Lower lobe of right lung (tissue), 2 donors: ENCODE results near the gene ULK4. TPM values are rescaled to one million over a fixed set of nuclear protein-coding genes. Genes with fewer than 3 reads are reported as not detected.
"Not testable (repeated sequence)": the region's sequence is repeated elsewhere in the genome, so short reads cannot be mapped to it uniquely, and the experiment has no call there.

ENCODE experiments used
- ATAC-seq, 2 donors: fragments of 200-7000 bp; cut with Tn5 transposase; one replicate each; pipeline ENCODE4 v1.9.1; 2020 to 2022; ENCODE audit warnings: mild to moderate bottlenecking in 2 of 2, moderate library complexity in 2 of 2
- DNase-seq: peaks from one replicate; pipeline ENCODE4 v3.0.0-alpha.2; 2020
- H3K27ac ChIP-seq: fragments of 200-600 bp; one replicate; pipeline ENCODE4 v1.8.0; 2022
- H3K27me3 ChIP-seq: fragments of 200-600 bp; one replicate; pipeline ENCODE4 v1.8.0; 2022; ENCODE audit warnings: low read depth
- H3K36me3 ChIP-seq: fragments of 200-600 bp; one replicate; pipeline ENCODE4 v1.8.0; 2022; ENCODE audit warnings: mild to moderate bottlenecking
- H3K4me1 ChIP-seq: fragments of 200-600 bp; one replicate; pipeline ENCODE4 v1.8.0; 2022
- H3K4me3 ChIP-seq: fragments of 200-600 bp; one replicate; pipeline ENCODE4 v1.8.0; 2022; ENCODE audit warnings: mild to moderate bottlenecking
- H3K9me3 ChIP-seq: fragments of 200-600 bp; one replicate; pipeline ENCODE4 v1.8.0; 2022
- CTCF ChIP-seq: fragments of 200-600 bp; IDR thresholded peaks from one replicate; pipeline ENCODE4 v1.8.0; 2022; ENCODE audit warnings: antibody characterized with exemption, mild to moderate bottlenecking
- intact Hi-C: fragments of 100-400 bp; cut with DNase I; formaldehyde crosslinking; loops from one replicate; pipeline ENCODE4 v1.11.0; 2022
- total RNA-seq: library from RNA; stranded (reverse); fragmentation: NEBNext Ultra II Directional; extraction: Animal tissue kit (Norgen Biotek cat#: 25700); gene quantifications from one replicate; pipeline ENCODE4 v1.2.1, GENCODE V29; 2021
- donor health status: DM: no; HTN: yes; CAD: no; lungs with severe emphysema.

The ULK4 gene
- total RNA-seq, 1 donor from 2014 or later: 11.4 TPM

GRCh38 chr3:41697702-41698101 lies 264.2 kb downstream of the ULK4 start:
- intact Hi-C loops: no loop called here
- H3K27me3 ChIP-seq: no peaks in the 10 kb centered on the region
- no peak overlapping the region for H3K27ac ChIP-seq
- no peak overlapping the region for H3K4me3 ChIP-seq
- DNase-seq (no peak), ATAC-seq (no peak)
- no peaks in the 10 kb centered on the region for H3K4me1 ChIP-seq
- H3K9me3 ChIP-seq: no peaks in the 10 kb centered on the region
- no peak for TF ChIP-seq CTCF
- H3K36me3 ChIP-seq: no peaks in the 10 kb centered on the region

GRCh38 chr3:41695806-41696205 lies 266.1 kb downstream of the ULK4 start:
- H3K4me3 ChIP-seq, DNase-seq, intact Hi-C loops, H3K9me3 ChIP-seq, H3K27ac ChIP-seq, H3K36me3 ChIP-seq, H3K27me3 ChIP-seq, ATAC-seq, H3K4me1 ChIP-seq: not testable (repeated sequence)

GRCh38 chr3:41693799-41694198 lies 268.1 kb downstream of the ULK4 start:
- Histone ChIP-seq H3K9me3 (no peaks in the 10 kb centered on the region), H3K27ac (no peak overlapping the region), H3K36me3 (no peaks in the 10 kb centered on the region), H3K4me1 (no peaks in the 10 kb centered on the region), H3K27me3 (no peaks in the 10 kb centered on the region), H3K4me3 (no peak overlapping the region)
- intact Hi-C loops: no loop called here
- DNase-seq (no peak), ATAC-seq (peak; percentile 65 to 80)
- TF ChIP-seq CTCF: no peak

GRCh38 chr3:41690766-41691563 lies 270.9 kb downstream of the ULK4 start:
- no peak for ATAC-seq
- no peak for TF ChIP-seq CTCF
- Histone ChIP-seq H3K4me1 (peaks cover 4% of the 10 kb centered on the region), H3K9me3 (no peaks in the 10 kb centered on the region), H3K36me3 (no peaks in the 10 kb centered on the region), H3K27me3 (no peaks in the 10 kb centered on the region), H3K27ac (no peak overlapping the region), H3K4me3 (no peak overlapping the region)
- no peak for DNase-seq
- intact Hi-C loops: no loop called here

GRCh38 chr3:41688595-41689380 lies 273.1 kb downstream of the ULK4 start:
- no peak for DNase-seq

More at GRCh38 chr3:41688595-41689380, 273.1 kb downstream of the ULK4 start:
- H3K4me3 ChIP-seq: no peak overlapping the region
- no peaks in the 10 kb centered on the region for H3K9me3 ChIP-seq
- no peak for TF ChIP-seq CTCF
- intact Hi-C loops: no loop called here
- peaks cover 4% of the 10 kb centered on the region for H3K4me1 ChIP-seq
- H3K27me3 ChIP-seq: no peaks in the 10 kb centered on the region
- H3K27ac ChIP-seq: peak overlapping the region; percentile 47
- no peaks in the 10 kb centered on the region for H3K36me3 ChIP-seq
- ATAC-seq: peak; percentile 49 to 78
